COLO668 (cell line): ENCODE measurements around the gene ZNF662.
"Not testable (repeated sequence)": the region's sequence is repeated elsewhere in the genome, so short reads cannot be mapped to it uniquely, and the experiment has no call there.

Experiments
- DNase-seq: peaks from one replicate; lab custom pipeline; 2025; ENCODE audit not compliant: unreplicated experiment; lab: John Stamatoyannopoulos, UW

Gene ZNF662

DNA sequence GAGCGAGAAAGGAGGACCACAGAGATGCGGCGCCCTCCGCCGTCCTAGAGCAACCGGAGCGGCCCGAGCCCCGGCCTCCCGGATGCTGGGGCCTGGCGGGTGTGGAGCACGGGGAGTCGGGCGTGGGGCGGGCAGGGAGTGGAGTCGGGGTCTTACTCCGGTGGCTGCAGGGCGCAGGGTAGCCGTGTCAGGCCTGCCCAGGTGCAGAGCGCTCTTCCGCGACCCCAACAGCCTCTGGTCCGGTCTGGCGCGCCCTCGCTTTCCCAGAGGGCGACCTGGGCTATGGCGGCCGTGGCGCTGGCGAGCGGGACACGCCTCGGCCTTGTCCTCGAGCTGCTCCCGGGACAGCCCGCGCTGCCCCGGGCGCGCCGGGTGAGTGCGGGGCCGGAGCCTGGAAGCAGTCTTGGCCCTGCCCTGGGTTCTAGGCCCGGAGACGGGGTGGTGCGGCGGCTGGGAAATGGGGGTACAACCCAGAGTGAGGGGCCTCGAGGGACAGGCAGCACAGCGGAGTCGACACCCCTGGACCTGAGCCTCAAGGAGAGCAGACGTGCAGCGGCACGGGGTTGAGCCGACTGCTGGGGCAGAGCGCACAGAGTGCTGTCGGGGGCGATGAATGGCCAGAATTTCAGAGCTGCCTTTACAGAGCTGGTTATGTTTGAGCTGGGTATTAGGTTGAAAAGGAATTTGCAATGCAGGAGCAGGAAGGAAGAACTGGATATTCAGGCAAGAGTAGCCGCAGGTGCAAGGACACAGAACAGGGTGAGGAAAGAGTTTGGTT is at the start of gene ZNF662:
Gene ZNF662 (plus strand): TSS at position 73 of the 778 bp plus-strand sequence. CDS start 1,973 bp downstream, outside the sequence.
- DNase-seq = peak; percentile 65

DNA sequence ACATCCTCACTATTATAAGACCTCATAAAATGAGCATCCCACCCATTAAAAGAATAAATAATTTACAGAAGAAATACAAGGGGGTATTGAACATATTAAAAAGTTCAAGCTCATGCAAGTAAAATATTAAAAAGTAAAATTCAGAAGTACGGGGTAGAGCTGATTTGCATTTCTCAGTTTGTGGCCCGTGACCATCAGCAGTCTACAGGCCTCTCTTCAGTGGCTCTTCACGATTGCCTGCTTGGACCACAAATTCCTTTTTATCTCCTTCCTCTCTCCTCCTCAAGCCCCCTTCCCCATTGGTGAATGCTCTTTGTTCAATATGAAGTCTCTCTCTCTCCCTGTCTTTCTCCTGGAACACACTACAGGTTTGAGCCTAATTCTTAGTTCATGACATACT is 49.4 kb upstream of the ZNF662 start:
- no peak for DNase-seq

DNA sequence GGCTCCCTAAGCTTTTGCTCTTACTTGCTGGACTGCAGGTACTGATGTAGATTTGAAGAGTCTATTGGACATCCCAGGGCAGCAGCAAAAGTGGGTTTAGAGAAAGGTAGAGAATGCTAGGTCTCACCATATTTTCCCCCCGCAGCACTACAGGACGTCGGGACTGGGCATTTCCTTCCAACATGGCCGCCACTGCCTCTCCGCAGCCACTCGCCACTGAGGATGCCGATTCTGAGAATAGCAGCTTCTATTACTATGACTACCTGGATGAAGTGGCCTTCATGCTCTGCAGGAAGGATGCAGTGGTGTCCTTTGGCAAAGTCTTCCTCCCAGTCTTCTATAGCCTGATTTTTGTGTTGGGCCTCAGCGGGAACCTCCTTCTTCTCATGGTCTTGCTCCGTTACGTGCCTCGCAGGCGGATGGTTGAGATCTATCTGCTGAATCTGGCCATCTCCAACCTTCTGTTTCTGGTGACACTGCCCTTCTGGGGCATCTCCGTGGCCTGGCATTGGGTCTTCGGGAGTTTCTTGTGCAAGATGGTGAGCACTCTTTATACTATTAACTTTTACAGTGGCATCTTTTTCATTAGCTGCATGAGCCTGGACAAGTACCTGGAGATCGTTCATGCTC is 41.5 kb upstream of the ZNF662 start:
- no peak for DNase-seq

DNA sequence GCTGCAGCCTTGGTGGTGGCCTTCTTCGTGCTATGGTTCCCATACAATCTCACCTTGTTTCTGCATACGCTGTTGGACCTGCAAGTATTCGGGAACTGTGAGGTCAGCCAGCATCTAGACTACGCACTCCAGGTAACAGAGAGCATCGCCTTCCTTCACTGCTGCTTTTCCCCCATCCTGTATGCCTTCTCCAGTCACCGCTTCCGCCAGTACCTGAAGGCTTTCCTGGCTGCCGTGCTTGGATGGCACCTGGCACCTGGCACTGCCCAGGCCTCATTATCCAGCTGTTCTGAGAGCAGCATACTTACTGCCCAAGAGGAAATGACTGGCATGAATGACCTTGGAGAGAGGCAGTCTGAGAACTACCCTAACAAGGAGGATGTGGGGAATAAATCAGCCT is 40.7 kb upstream of the ZNF662 start:
- DNase-seq = no peak

DNA sequence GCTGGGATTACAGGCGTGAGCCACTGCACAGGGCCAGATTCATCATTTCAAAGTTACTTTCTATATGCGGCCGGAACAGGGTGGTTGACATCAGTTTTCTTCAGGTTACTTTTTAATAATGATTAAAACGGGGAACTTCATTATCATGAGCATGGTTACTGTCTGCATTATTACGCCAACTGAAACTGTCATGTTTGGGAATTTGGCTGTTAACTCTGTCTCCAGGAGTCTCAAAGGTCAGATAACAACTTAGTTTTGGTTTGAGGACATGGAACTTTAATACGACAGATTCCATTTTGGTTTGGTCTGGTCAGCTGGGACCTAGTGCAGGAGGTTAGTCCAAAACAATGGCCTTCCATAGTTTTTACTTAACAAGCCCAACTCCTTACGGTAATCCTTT is 38.8 kb upstream of the ZNF662 start:
- no peak for DNase-seq

DNA sequence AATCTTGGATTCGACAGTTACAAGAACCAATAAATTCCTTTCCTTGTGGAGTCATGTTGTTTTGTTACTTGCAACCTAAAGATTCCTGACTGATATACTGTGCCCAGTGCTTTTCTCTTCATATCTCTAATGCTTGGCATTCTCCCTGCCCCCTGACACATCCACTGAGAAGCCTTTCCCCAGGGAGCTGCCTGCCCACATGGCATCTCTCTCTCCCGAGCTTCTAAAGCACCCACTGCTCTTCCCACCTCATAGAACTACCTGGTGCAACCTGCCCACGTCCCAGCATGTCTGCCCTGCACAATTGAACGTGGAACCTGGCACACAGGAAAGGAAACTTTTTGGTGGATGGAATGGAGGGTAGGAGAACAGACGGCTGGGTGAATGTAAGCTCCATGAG is 37.1 kb upstream of the ZNF662 start:
- DNase-seq = no peak

DNA sequence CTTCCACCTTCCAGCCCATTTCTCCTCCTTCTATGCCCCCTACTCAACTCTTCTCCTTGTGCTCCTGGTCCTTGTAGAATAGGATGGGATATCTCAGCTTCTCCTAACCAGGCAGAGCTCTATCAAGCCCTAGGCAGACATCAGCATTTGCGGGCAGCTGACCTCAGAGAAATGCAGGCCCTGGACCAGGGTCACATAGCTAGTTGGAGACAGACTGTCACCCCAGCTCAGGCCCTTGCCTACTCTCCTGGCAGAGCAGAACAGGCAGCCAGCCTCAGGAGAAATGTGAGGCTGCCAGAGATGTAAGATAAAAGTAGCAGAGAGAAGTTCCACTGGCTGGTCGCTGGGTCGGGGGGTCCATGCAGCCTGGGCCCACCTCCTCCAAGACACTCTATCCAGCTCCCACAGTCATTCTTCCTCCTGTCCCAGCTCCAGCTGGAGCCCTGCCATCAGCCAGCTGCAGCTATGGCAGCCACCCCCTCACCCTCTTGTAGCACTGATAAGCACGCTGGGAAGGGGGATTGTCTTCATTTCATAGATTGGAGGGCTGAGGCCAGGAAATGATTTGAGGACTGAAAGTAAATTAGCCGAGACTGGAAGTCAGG is 34.2 kb upstream of the ZNF662 start:
- no peak for DNase-seq

DNA sequence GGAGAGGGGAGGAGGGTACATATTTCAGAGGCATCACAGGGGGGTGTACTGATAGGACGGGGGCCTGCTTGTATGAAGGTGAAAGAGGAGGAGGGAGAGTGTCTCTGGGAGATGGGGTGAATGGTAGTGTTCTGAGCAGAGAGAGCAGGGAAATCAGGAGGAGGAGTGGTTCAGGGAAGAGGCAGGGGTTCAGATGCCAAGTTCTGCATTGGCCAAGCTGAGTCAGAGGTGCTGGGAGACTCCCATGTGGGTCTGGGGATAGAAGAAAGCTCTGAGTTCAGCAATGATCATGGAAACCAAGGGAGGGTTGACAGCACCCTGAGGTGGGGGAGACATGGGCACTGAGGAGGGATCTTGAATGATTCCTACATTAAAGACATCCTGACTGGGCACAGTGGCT is 33.2 kb upstream of the ZNF662 start:
- DNase-seq = no peak

DNA sequence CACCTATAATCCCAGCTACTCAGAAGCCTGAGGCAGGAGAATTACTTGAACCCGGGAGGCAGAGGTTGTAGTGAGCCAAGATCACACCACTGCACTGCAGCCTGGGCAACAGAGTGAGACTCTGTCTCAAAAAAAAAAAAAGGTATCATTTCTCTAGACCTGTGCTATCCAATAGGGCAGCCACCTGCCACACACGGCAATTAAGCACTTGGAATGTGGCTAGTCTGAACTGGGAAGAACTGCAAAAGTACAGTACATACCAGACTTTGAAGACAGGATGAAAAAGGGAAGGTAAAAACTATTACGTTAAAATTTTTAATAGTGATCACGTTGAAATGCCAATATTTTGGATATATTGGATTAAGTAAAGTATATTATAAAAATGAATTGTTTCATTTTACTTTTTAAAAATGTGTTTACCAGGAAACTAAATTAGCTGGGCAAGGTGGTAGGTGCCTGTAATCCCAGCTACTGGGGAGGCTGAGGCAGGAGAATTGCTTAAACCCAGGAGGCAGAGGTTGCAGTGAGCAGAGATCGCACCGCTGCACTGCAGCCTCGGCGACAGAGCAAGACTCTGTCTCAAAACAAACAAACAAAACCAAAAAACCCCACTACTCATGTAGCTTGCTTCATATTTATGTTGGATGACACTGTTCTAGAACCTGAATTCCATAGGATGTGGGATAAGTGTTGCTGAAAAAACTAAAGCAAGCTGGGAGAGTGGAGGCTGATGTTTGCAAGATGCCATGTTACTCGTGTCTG is 32.5 kb upstream of the ZNF662 start:
- DNase-seq = no peak

DNA sequence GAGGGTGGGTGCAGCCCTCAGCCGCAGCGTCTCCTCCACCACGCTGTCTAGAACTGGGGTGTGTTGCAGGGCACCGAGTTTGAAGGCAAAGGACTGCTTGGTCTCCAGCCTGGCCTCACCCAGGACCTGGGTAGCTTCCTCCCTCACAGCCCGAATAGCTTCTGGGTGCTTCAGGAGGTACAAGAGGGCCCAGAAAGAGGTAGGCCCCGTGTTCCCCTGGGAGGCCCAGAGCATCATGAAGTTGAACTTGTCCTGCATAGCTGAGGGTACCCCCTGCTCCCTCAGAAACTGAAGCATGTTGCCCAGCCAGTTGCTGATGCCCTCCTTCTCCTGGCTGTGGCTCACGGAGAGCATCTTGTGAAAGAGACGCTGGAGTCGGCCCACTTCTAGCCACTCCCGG is 31.2 kb upstream of the ZNF662 start:
- no peak for DNase-seq

DNA sequence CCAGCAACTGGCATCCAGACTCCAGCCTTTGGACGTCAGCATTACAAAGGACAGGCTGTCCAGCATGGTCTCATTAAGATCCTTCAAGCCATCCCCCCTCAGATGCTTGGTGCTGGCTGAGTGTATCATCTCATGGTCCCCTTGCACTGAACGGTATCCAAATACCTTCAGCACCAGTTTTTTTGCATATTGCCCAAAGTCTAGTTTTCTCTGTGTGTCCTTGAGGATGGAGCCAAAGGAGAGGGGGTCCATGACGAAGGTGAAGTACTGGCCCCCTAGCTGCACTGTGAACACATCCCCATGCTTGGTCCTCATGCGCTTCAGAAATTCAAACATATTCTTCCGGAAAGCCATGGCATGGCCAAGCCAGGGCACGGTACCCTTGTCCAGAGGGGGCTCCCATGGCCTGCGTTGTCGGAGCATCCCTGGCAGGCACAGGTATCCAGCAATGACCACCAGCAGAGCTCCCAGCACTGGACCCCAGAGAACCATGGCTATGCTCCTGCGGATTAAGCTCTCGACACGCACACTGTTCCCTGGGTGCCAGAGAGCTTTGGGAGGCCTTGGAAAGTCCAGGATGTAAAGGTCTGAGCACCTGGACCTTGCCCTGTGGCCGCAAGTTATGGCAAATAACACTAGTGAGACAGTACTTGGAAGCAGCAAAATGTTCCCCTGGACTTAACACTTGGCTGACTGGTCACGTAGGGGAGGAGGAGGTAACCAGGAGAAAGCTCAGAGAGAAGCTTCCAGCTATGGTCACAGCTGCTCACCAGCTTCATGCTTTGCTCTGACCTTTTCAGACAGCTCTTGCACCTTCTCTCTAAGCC is 30.4 kb upstream of the ZNF662 start, which contains the start of gene CYP8B1:
Gene CYP8B1 (minus strand): TSS at position 555 of the 827 bp plus-strand sequence. CDS start 63 bp downstream, at position 492.
- no peak for DNase-seq

DNA sequence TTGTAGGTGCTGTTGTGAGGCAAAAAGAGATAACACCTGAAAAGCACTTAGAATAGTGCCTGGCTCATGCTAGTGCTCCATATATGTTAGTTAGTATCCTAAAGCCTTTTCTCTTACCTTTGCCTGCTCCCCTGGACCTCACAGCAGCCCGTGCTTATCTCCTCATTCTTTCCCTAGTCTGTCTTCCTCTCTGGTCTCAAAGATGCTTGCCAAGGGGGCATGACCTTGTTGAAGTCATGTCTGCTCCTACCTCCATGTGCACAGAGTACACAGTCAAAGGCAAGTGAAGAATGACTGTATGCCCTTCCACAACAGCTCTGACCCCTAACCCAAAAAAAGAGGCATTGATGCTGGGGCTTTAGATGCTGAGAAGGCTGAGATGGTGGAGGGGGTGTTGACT is 29.5 kb upstream of the ZNF662 start:
- DNase-seq = no peak

DNA sequence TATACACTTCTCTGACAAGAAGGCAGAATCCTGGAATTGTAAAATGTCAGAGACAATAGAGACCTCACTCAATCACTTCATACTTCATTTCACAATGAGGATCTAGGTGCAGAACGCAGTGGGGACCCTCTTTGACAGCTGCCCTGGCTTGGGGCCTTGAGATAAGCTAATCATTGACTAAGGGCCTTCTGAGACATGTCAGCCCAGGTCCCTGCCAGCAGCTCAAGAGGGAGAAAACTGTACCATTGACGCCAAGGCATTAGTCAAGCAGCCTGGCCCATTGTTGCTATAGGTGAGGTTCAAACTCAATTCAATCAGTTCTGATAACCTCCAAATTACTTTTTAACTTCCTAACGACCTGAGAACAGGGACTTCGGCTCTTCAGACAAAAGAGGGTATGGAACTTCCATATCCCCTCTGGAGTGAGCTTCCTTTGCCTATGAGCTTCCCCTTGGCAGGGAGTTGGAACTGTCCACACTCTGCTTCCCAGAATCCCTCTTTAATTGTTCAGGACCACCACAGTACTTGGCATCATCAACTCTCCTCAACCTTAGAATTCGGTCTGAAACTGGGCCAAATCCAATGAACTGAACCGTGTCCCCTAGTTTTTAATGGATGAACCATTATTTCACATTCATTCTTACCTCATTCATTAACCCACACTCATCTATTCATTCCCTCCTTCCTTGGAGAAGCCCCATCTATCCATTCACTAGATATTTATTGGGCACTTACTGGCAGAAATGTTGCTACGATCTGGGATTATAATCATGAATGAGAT is 28.8 kb upstream of the ZNF662 start:
- no peak for DNase-seq

DNA sequence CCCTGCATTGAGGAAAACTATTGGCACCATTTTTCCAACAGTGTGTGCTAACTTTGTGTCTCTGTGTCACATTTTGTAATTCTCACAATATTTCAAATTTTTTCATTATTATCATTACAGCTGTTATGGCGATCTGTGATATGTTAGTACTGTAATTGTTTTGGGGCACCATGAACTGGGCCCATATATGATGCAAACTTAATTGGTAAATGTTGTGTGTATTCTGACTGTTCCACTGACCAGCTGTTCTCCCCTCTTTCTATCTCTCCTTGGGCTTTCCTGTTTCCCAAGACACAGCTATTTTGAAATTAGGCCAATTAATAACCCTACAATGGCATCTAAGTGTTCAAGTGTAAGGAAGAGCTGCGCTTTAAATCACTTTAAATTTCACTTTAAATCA is 28.1 kb upstream of the ZNF662 start:
- no peak for DNase-seq

DNA sequence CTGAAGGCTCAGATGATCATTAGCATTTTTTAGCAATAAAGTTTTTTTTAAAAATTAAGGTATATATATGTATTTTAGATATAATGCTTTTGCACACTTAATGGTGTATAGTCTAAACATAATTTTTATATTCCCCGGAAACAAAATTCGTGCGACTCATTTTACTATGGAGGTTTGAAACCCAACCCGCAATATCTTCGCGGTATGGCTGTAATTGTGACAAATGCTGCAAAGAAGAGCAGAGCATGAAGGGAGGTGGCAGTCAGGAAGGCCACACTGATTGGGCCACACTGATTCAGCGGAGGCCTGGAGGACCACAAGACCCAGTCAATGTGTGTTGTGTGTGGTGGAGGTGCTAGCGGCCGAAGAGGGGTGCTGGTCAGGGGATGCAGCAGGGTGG is 25.8 kb upstream of the ZNF662 start:
- no peak for DNase-seq

DNA sequence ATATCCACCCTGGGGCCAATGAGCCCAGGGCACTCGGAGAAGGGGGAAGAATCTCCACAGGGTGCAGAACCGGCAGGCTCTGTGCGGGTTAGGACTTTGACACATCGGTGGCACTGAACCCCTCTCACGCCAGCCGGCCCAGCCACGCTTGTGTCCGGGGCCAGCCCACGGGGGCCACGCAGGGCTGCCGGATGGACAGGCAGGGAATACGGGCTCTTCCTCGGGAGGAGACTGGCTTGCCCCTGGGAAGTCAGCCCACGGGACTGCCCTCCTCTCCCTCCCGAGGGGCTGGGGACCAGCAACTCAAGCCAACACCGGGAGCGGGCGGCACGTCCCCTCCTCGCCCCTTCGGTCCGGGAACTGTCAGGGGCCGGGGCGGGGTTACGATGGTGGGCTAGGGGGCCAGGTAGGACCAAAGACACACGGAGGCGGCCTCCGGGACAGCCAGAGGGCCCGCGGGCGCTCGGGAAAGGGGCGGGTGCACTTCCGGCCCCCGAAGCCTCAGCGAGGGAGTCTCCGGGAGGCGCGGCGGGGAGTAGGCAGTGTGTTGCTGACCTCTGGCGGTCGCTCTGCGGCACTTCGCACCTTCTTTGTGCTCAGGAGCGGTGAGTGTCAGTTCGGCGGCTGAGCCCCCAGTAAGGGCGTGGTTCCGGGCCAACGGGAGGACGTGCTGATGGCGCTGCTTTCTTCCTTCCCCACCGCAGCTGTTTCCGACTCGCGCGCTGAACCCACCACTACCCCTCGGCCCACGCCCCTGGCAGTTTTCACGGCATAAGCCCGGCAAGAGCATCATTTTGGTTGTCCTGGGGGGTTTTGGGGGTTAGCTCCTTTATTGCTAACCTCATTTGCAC is 25.1 kb upstream of the ZNF662 start:
- peak; percentile 75 for DNase-seq

DNA sequence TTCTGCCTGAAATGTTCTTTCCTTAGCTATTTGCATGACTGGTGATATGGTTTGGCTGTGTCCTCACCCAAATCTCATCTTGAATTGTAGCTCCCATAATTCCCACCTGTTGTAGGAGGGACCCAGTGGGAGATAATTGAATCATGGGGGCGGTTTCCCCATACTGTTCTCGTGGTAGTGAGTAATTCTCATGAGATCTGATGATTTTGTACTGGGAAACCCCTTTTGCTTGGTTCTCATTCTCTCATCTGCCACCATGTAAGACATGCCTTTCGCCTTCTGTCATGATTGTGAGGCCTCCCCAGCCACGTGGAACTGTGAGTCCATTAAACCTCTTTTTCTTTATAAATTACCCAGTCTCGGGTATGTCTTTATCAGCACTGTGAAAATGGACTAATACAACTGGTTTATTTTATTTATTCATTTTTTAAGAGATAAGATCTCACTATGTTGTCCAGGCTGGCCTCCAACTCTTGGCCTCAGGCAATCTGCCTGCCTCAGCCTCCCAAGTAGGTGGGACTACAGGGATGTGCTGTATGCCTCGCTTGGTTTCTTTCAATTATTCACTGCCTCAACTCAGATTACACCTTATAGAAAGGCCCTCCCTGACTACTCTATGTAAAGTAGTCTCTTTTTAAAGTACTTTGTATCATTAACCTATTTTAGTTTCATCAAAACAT is 22.6 kb upstream of the ZNF662 start:
- DNase-seq = not testable (repeated sequence)

DNA sequence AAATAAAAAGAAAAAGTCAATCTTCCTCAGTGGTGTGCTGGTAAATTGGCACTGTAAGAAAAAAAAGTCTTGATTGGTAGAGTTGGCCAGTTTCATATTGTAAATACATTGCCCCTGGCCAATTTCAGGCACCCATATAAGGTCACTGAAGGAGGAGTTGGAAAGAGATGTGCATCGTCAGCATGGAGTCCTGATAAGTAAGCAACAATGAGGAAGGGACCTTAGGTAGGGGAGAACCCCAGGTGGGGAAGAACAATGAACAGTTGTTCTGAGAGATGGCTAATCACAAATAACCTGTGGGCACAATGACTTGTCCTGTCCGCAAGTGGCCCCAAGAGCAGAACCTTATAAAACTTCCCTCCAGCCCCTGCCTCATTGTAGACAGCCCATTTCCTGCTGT is 21.6 kb upstream of the ZNF662 start:
- no peak for DNase-seq
